HepG2 (cell line): Measurements from ENCODE around the gene KCNH6. TPM values are rescaled to one million over a fixed set of nuclear protein-coding genes. Genes with fewer than 3 reads are reported as not detected.

ENCODE experiments used
- ATF7 ChIP-seq, 2 experiments: fragments of 450-650 bp in 1 of 2; sonication (generic) in 1 of 2; formaldehyde crosslinking in 1 of 2; IDR thresholded peaks; 2 replicates each; pipeline versions ENCODE4 v1.4.0 to v1.6.1; 2016 to 2020; ENCODE audit warnings: antibody characterized with exemption in 1 of 2, mild to moderate bottlenecking in 1 of 2, missing genetic modification reagents in 1 of 2
- CENPBD1 ChIP-seq: sonication (generic); formaldehyde crosslinking; IDR thresholded peaks from 2 replicates; pipeline ENCODE4 v1.8.0; 2022; ENCODE audit warnings: missing genetic modification reagents, low read depth, mild to moderate bottlenecking, borderline replicate concordance
- CREBL2 ChIP-seq: sonication (generic); formaldehyde crosslinking; IDR thresholded peaks from 2 replicates; pipeline ENCODE4 v1.8.1; 2023; ENCODE audit warnings: missing genetic modification reagents, mild to moderate bottlenecking, borderline replicate concordance
- EHMT2 ChIP-seq: fragments of 200-600 bp; sonication (generic); IDR thresholded peaks from 2 replicates; pipeline ENCODE4 v1.7.0; 2017; ENCODE audit warnings: antibody characterized with exemption, low read depth, low read length, borderline replicate concordance
- MEF2D ChIP-seq: sonication (generic); formaldehyde crosslinking; IDR thresholded peaks from 2 replicates; pipeline ENCODE4 v1.5.1; 2020; ENCODE audit warnings: mild to moderate bottlenecking, missing genetic modification reagents
- MIER2 ChIP-seq: IDR thresholded peaks from 2 replicates; pipeline ENCODE4 v1.6.1; 2016; ENCODE audit warnings: missing biosample characterization, missing genetic modification reagents
- MYPOP ChIP-seq: sonication (generic); formaldehyde crosslinking; IDR thresholded peaks from 2 replicates; pipeline ENCODE4 v1.8.1; 2023; ENCODE audit warnings: mild to moderate bottlenecking, moderate library complexity, missing genetic modification reagents
- SOX13 ChIP-seq, 3 experiments: fragments of 450-650 bp in 1 of 3; sonication (generic) in 1 of 3; formaldehyde crosslinking in 1 of 3; IDR thresholded peaks in 2 of 3; conservative IDR thresholded peaks in 1 of 3; 2 replicates each; pipeline versions ENCODE4 v1.5.0 to v1.6.1; 2016 to 2020; ENCODE audit warnings: antibody characterized with exemption in 1 of 3, mild to moderate bottlenecking in 1 of 3, missing compliant biosample characterization in 1 of 3, missing genetic modification reagents in 1 of 3, moderate library complexity in 1 of 3
- SRSF9 ChIP-seq: fragments of 200-400 bp; formaldehyde crosslinking; IDR thresholded peaks from 2 replicates; pipeline ENCODE4 v1.6.1; 2018; ENCODE audit warnings: borderline replicate concordance, mild to moderate bottlenecking, low read depth, low read length; ENCODE audit not compliant: insufficient read depth, poor library complexity, severe bottlenecking
- THAP9 ChIP-seq: sonication (generic); formaldehyde crosslinking; IDR thresholded peaks from 2 replicates; pipeline ENCODE4; 2020; ENCODE audit warnings: missing genetic modification reagents, mild to moderate bottlenecking, borderline replicate concordance
- THRA ChIP-seq: sonication (generic); formaldehyde crosslinking; IDR thresholded peaks from 2 replicates; pipeline ENCODE4 v1.4.0; 2020; ENCODE audit warnings: missing genetic modification reagents, borderline replicate concordance
- ZHX1 ChIP-seq: sonication (generic); formaldehyde crosslinking; IDR thresholded peaks from 2 replicates; pipeline ENCODE4 v1.8.1; 2022; ENCODE audit warnings: low read depth, mild to moderate bottlenecking, missing genetic modification reagents
- ZNF7 ChIP-seq: IDR thresholded peaks from 2 replicates; pipeline ENCODE4 v1.6.1; 2016; ENCODE audit warnings: missing biosample characterization, missing genetic modification reagents
- polyA plus RNA-seq, 8 experiments: library from polyadenylated mRNA; depleted of rRNA in 3 of 8; stranded (reverse) in 7 of 8; unstranded in 1 of 8; fragments of >200 nt; fragmentation: Illumina TruSeq in 4 of 8; extraction: Trizol in 4 of 8; gene quantifications; 2 replicates each; pipeline versions ENCODE4 v1.2.1 to v1.2.3, GENCODE V29; 2011 to 2016; ENCODE audit warnings: low read depth in 4 of 8, missing spikeins in 1 of 8, mixed read lengths in 1 of 8; ENCODE audit not compliant: insufficient read depth in 1 of 8
- total RNA-seq, 5 experiments: library from RNA; depleted of rRNA; stranded (reverse); fragments of >200 nt; fragmentation: Illumina TruSeq; extraction: Trizol; gene quantifications; 2 replicates each; pipeline ENCODE4 v1.2.3, GENCODE V29; 2016; ENCODE audit warnings: low read depth in 1 of 5

The KCNH6 gene
- total and polyA plus RNA-seq, 2 of the 13 experiments (the other 11 are each of a cell fraction or from before 2014, with no cell fraction given), result 0.05 to 0.18 TPM

GRCh38 chr17:63531022-63531965 lies 8.1 kb downstream of the KCNH6 start (continued):
- TF ChIP-seq MYPOP (CRISPR knock-in tag) (peak; percentile 84), CENPBD1 (CRISPR knock-in tag) (no peak), ATF7 (IDR thresholded peaks at IDR 0.05) (no peak), ATF7 (CRISPR knock-in tag; IDR thresholded peaks at IDR 0.05) (peak; percentile 84), THRA (CRISPR knock-in tag) (peak; percentile 92; the same call in 1 of the 2 replicates), SOX13 (IDR thresholded peaks at IDR 0.05) (peak; percentile 68), SOX13 (CRISPR knock-in tag; conservative IDR thresholded peaks at IDR 0.05 in 1 of 2, IDR thresholded peaks at IDR 0.05 in 1 of 2) (peak in 1 of 2 experiments; percentile 88; a peak in 2 of 4 replicates), SRSF9 (no peak), CREBL2 (CRISPR knock-in tag) (no peak), MEF2D (CRISPR knock-in tag) (peak; percentile 83; the same call in 1 of the 2 replicates), ZNF7 (CRISPR knock-in tag) (no peak), ZHX1 (CRISPR knock-in tag) (no peak), THAP9 (CRISPR knock-in tag) (peak; percentile 39; the same call in 1 of the 2 replicates), MIER2 (CRISPR knock-in tag) (peak; percentile 93), EHMT2 (peak; percentile 78; the same call in 1 of the 2 replicates)
